HFF-Myc (cell line): Measurements from ENCODE around the gene S100A3.

Experiments used
- DNase-seq: peaks from one replicate; pipeline ENCODE4 v3.0.0-alpha.2; 2011; ENCODE audit warnings: low read depth; ENCODE audit errors: extremely low read depth
- H3K4me3 ChIP-seq: replicated peaks from 2 replicates; pipeline ENCODE4 v1.5.1; 2011; ENCODE audit warnings: low read depth, mild to moderate bottlenecking, control low read depth, low read length
- TF ChIP-seq, protein P1 (sequence below): IDR thresholded peaks from 2 replicates; pipeline ENCODE4 v1.5.1; 2012; ENCODE audit warnings: mild to moderate bottlenecking, low read depth, low read length, control low read depth; ENCODE audit errors: missing control alignments

Gene S100A3

DNA sequence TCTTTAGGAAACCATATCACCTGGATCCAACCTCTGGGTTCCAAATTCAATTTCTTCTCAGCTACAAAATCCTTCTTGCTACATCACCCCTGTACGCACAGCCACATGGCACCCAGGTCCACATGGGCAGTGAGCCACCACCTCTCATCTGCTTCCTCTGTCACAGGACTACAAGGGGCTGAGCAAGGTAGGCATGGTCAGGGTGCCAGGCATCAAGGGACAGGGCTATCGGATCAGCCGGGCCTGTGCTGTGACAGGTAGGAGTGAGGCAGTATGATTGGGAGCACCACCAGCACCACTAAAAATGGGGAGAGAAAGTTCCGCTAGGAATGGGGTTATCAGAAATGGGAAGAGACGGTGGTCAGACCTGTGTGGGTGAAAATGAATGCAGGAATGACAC is 42.7 kb downstream of the S100A3 start:
- TF ChIP-seq, protein P1, sequence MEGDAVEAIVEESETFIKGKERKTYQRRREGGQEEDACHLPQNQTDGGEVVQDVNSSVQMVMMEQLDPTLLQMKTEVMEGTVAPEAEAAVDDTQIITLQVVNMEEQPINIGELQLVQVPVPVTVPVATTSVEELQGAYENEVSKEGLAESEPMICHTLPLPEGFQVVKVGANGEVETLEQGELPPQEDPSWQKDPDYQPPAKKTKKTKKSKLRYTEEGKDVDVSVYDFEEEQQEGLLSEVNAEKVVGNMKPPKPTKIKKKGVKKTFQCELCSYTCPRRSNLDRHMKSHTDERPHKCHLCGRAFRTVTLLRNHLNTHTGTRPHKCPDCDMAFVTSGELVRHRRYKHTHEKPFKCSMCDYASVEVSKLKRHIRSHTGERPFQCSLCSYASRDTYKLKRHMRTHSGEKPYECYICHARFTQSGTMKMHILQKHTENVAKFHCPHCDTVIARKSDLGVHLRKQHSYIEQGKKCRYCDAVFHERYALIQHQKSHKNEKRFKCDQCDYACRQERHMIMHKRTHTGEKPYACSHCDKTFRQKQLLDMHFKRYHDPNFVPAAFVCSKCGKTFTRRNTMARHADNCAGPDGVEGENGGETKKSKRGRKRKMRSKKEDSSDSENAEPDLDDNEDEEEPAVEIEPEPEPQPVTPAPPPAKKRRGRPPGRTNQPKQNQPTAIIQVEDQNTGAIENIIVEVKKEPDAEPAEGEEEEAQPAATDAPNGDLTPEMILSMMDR, result no peak
- DNase-seq, result no peak
- no peak overlapping the region for H3K4me3 ChIP-seq

DNA sequence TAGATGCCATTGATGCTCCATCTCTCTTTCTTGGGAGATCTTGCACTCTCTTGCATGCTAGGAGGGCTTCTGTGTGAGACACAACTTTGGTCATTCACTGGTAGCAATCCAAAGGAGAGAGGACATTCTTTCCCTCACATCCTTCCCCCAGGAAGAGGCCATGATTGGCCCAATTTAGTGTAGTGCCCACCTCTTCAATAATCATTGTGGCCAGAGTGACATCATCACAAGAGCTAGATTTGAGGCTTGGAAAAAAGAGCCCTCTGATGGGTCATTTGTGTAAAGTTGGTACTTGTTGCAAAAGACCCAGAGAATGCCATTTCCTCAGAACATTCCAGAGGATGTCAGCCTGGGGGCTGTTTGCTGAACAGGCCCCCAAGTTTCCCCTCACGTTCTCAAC is 43.5 kb downstream of the S100A3 start:
- TF ChIP-seq, protein P1, result no peak
- DNase-seq, result no peak
- H3K4me3 ChIP-seq, result no peak overlapping the region

DNA sequence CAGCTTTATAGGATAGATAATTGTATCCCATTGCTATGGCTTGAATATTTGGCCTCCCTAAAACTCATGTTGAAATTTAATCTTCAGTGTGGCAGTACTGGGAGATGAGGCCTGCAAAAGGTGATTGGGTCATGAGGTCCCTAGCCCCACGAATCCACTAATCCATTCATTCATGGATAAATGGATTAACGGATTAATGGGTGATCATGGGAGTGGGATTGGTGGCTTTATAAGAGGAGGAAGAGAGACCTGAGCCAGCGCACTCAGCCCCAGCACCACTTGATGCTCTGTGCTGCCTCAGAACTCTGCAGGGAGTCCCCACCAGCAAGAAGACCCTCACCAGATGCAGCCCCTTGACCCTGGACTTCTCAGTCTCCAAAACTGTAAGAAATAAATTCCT is 45.3 kb downstream of the S100A3 start:
- TF ChIP-seq, protein P1, result no peak
- no peak for DNase-seq
- no peak overlapping the region for H3K4me3 ChIP-seq

DNA sequence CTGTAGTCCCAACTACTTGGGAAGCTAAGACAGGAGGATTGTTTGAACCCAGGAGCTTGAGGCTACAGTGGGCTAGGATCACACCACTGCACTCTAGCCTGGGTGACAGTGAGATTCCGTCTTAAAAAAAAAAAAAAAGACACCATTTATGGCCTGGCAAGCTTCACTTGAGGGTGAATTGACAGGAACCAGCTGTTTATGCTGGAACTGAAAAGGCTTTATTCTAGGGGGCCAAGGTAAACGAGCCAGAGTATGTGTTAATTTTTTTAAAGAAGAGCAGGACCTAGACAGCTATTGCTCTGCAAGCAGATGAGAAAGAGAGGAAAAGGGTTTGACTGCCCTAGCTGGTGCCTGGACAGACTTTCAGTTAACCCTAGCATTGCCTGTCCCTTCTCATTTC is 50.3 kb downstream of the S100A3 start:
- TF ChIP-seq, protein P1, result no peak
- no peak for DNase-seq
- H3K4me3 ChIP-seq, result no peak overlapping the region
